Hepatocyte (in vitro differentiated cells): ENCODE data around the gene FAM193A. TPM values are rescaled to one million over a fixed set of nuclear protein-coding genes. Genes with fewer than 3 reads are reported as not detected.

Experiments
- DNase-seq: peaks from one replicate; pipeline ENCODE4 v3.0.0-alpha.2; 2016; ENCODE audit warnings: low spot score
- H2AFZ ChIP-seq: fragments of 200-600 bp; sonication (generic); 2 replicates; pipeline ENCODE4 v1.6.0; 2016; ENCODE audit warnings: antibody characterized with exemption, mild to moderate bottlenecking
- H3K27ac ChIP-seq: fragments of 200-600 bp; sonication (generic); 2 replicates; pipeline ENCODE4 v1.5.1; 2016; ENCODE audit warnings: mild to moderate bottlenecking
- H3K27me3 ChIP-seq: fragments of 200-600 bp; sonication (generic); 2 replicates; pipeline ENCODE4 v1.6.1; 2016
- H3K36me3 ChIP-seq: fragments of 200-600 bp; sonication (generic); replicated peaks from 2 replicates; pipeline ENCODE4 v1.5.1; 2016; ENCODE audit warnings: low read depth; ENCODE audit not compliant: insufficient read depth
- H3K4me1 ChIP-seq: fragments of 200-600 bp; sonication (generic); 2 replicates; pipeline ENCODE4 v1.5.1; 2016; ENCODE audit warnings: mild to moderate bottlenecking, moderate library complexity; ENCODE audit not compliant: insufficient read depth
- H3K4me2 ChIP-seq: fragments of 200-600 bp; sonication (generic); 2 replicates; pipeline ENCODE4 v1.6.0; 2016
- H3K4me3 ChIP-seq: fragments of 200-600 bp; sonication (generic); 2 replicates; pipeline ENCODE4 v1.5.1; 2016; ENCODE audit warnings: mild to moderate bottlenecking
- H3K79me2 ChIP-seq: fragments of 200-600 bp; sonication (generic); 2 replicates; pipeline ENCODE4 v1.6.0; 2017; ENCODE audit warnings: mild to moderate bottlenecking
- H3K9me2 ChIP-seq: fragments of 200-600 bp; sonication (generic); replicated peaks from 2 replicates; pipeline ENCODE4 v1.6.0; 2017; ENCODE audit warnings: mild to moderate bottlenecking; ENCODE audit not compliant: insufficient read depth
- H3K9me3 ChIP-seq: fragments of 200-600 bp; sonication (generic); 2 replicates; pipeline ENCODE4 v1.5.1; 2016; ENCODE audit warnings: low read depth, mild to moderate bottlenecking
- H4K20me1 ChIP-seq: fragments of 200-600 bp; sonication (generic); 2 replicates; pipeline ENCODE4 v1.6.0; 2016; ENCODE audit warnings: mild to moderate bottlenecking; ENCODE audit not compliant: insufficient read depth, poor library complexity, severe bottlenecking
- CTCF ChIP-seq: fragments of 200-600 bp; sonication (generic); IDR thresholded peaks from 2 replicates; pipeline ENCODE4 v1.5.1; 2016; ENCODE audit warnings: antibody characterized with exemption, mild to moderate bottlenecking; ENCODE audit not compliant: poor library complexity
- EZH2 ChIP-seq: fragments of 200-600 bp; sonication (generic); IDR thresholded peaks from 2 replicates; pipeline ENCODE4 v1.6.1; 2016; ENCODE audit warnings: antibody characterized with exemption, mild to moderate bottlenecking, borderline replicate concordance
- EZH2phosphoT487 ChIP-seq: fragments of 200-600 bp; sonication (generic); IDR thresholded peaks from one replicate; pipeline ENCODE4 v1.6.1; 2018; ENCODE audit warnings: antibody characterized with exemption, mild to moderate bottlenecking, low read depth, moderate library complexity; ENCODE audit not compliant: unreplicated experiment, severe bottlenecking
- WGBS: methylation state at CpG from one replicate; pipeline ENCODE4 v1.1.6; 2016; ENCODE audit warnings: low lambda C conversion rate; ENCODE audit errors: missing lambda C conversion rate; 5-methylcytosine and 5-hydroxymethylcytosine counted together
- polyA plus RNA-seq: library from polyadenylated mRNA; unstranded; fragments of >200 nt; fragmentation: Nextera tagmentation; extraction: Ambion mirVana; gene quantifications from 2 replicates; pipeline ENCODE4 v1.2.1, GENCODE V29; 2016
- total RNA-seq: library from RNA; depleted of rRNA; stranded (reverse); fragments of >200 nt; gene quantifications from 2 replicates; pipeline ENCODE4 v1.2.3, GENCODE V29; 2014

Gene FAM193A
- total and polyA plus RNA-seq, 2 experiments from 2014 or later = 11.4 to 15.8 TPM

GRCh38 chr4:2552806-2553205 is 16.4 kb downstream of the FAM193A start:
- 97% methylated on average over 11 of the region's 11 CpGs for WGBS
- Histone ChIP-seq H3K27ac (no peak overlapping the region), H3K9me3 (no peaks in the 10 kb centered on the region), H2AFZ (no peak overlapping the region), H3K27me3 (no peaks in the 10 kb centered on the region), H3K36me3 (no peaks in the 10 kb centered on the region), H3K4me1 (no peaks in the 10 kb centered on the region), H3K4me3 (no peak overlapping the region), H3K4me2 (no peak overlapping the region), H3K9me2 (no peaks in the 10 kb centered on the region), H3K79me2 (peaks cover 97% of the 10 kb centered on the region), H4K20me1 (peaks cover 88% of the 10 kb centered on the region)
- no peak for DNase-seq
- TF ChIP-seq EZH2phosphoT487 (no peak), CTCF (no peak), EZH2 (no peak)

- Histone ChIP-seq H3K9me2 (no peaks in the 10 kb centered on the region), H3K4me3 (no peak overlapping the region), H3K27me3 (no peaks in the 10 kb centered on the region), H3K36me3 (no peaks in the 10 kb centered on the region), H3K27ac (no peak overlapping the region), H3K4me1 (no peaks in the 10 kb centered on the region), H3K9me3 (no peaks in the 10 kb centered on the region), H3K4me2 (no peak overlapping the region), H4K20me1 (peaks cover 95% of the 10 kb centered on the region), H2AFZ (no peak overlapping the region), H3K79me2 (peaks cover 100% of the 10 kb centered on the region)
- TF ChIP-seq CTCF (no peak), EZH2 (no peak), EZH2phosphoT487 (no peak)
- no peak for DNase-seq
- 93% methylated on average over 6 of the region's 6 CpGs for WGBS
Observed at GRCh38 chr4:2558301-2558700, 21.9 kb downstream of the FAM193A start.

- 94% methylated on average over 9 of the region's 12 CpGs for whole genome bisulfite sequencing
- Histone ChIP-seq H4K20me1 (peaks cover 79% of the 10 kb centered on the region), H3K4me2 (no peak overlapping the region), H3K4me3 (no peak overlapping the region), H3K9me3 (no peaks in the 10 kb centered on the region), H3K9me2 (no peaks in the 10 kb centered on the region), H3K27me3 (no peaks in the 10 kb centered on the region), H3K27ac (no peak overlapping the region), H2AFZ (no peak overlapping the region), H3K79me2 (peaks cover 100% of the 10 kb centered on the region), H3K36me3 (no peaks in the 10 kb centered on the region), H3K4me1 (no peaks in the 10 kb centered on the region)
- no peak for DNase-seq
- no peak for TF ChIP-seq EZH2
- TF ChIP-seq EZH2phosphoT487 = no peak
- TF ChIP-seq CTCF = no peak
Observed at GRCh38 chr4:2560167-2560566, 23.7 kb downstream of the FAM193A start.

GRCh38 chr4:2565533-2565932 is 29.1 kb downstream of the FAM193A start:
- DNase-seq = no peak
- Histone ChIP-seq H3K4me2 (no peak overlapping the region), H3K36me3 (no peaks in the 10 kb centered on the region), H4K20me1 (peaks cover 60% of the 10 kb centered on the region), H2AFZ (no peak overlapping the region), H3K9me2 (no peaks in the 10 kb centered on the region), H3K27me3 (no peaks in the 10 kb centered on the region), H3K4me1 (no peaks in the 10 kb centered on the region), H3K9me3 (no peaks in the 10 kb centered on the region), H3K79me2 (peaks cover 100% of the 10 kb centered on the region), H3K27ac (no peak overlapping the region), H3K4me3 (no peak overlapping the region)
- 95% methylated on average over 4 of the region's 4 CpGs for WGBS
- TF ChIP-seq EZH2 (no peak), EZH2phosphoT487 (no peak), CTCF (no peak)
